NCI-H146 treated with DMSO at 0.1 percent for 48 hours (cell line): ENCODE results near the gene ABCA1.
"Not testable (repeated sequence)": the region's sequence is repeated elsewhere in the genome, so short reads cannot be mapped to it uniquely, and the experiment has no call there.

ENCODE experiments used
- DNase-seq: peaks from one replicate; lab custom pipeline; 2025; ENCODE audit not compliant: unreplicated experiment; lab: John Stamatoyannopoulos, UW

Gene ABCA1

GRCh38 chr9:104774831-104775573, 153.0 kb downstream of the ABCA1 start:
- DNase-seq, result no peak

- no peak for DNase-seq
Observed at GRCh38 chr9:104774132-104774531, 153.8 kb downstream of the ABCA1 start.

GRCh38 chr9:104772714-104773510, 155.0 kb downstream of the ABCA1 start:
- DNase-seq, result no peak

DNA sequence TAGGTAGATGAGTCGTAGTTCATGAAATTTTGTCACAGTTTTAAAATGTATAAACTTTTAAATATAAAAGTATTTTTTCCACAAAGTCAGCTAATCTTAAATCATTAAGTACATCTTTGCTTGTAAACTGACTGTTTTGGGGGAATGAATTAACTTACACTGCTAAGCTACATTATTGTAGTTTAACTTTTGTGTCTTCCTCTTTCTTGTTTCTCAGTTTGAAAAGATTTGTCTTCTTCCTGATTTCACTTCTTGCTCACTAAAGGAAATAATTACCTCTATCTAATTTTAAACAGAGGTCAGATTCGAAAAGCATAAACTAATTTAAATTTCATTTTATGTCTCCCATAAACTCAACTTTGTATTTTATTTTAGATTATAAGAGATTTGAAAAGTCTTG, 158.3 kb downstream of the ABCA1 start:
- no peak for DNase-seq

DNA sequence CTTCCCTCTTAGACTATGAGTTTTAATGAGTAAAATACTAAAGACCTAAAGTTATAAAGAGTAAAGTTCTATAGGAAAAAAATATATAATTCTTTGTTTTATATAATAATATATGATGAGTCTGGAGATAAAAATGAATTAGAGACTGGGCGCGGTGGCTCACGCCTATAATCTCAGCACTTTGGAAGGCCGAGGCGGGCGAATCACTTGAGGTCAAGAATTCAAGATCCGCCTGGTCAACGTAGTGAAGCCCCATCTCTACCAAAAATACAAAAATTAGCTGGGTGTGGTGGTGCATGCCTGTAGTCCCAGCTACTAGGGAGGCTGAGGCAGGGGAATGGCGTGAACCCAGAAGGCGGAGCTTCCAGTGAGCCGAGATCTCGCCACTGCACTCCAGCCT, 158.9 kb downstream of the ABCA1 start:
- DNase-seq, result not testable (repeated sequence)

DNA sequence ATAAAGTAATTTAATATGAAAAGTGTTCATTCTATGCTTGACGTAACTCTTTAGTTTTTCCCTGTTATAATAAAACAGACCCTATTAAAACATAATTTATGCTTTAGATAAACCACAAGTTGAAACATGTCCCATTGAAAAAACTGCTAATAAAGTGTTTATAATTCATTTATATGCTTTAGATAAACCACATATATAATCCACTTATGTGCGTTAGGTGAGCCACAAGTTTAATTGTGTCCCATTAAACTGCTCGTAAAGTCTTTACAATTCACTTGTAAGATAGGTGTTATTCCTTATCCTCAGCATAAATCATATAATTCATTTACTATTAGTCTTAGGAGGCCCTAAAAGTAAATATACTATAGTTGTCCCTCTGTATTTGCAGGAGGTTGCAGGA, 160.4 kb downstream of the ABCA1 start:
- no peak for DNase-seq

DNA sequence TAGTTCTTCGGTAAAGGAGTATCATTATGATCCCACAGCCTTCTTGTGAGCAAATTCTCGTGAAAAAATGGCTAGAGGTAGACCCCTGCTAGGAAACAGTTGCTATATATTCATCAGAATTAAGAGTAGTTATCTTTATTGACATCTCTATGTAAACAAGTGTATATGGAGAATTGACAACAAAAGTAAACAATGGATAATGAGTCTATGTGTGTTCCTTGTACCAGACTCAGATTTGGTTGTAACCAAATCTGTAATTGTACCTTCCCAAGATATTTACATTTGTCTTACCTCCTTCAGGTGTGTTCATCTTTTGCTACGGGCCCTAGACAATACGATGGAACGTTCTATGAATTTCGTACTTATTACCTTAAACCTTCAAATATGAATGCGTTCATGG, 161.9 kb downstream of the ABCA1 start:
- peak; percentile 6 for DNase-seq

DNA sequence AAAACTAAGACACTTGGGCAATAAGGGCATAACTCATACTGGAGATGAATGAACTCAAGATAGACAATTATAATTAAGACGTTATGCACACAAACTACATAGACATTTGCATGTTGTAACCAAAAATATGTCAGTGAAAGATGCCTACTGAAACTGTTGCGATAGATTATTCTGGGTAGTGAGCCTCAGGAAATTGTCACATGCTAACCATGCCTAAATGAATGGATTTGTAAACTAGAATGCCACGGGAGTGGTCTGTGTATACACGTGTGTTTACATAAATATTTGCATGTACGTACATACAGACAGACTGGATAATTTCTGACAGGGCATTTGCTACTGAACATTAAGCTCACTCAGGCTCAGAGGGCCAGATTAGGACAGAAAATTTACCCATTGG, 162.8 kb downstream of the ABCA1 start:
- DNase-seq, result no peak

- DNase-seq, result no peak
Observed at GRCh38 chr9:104758974-104759373, 169.0 kb downstream of the ABCA1 start.

- no peak for DNase-seq
Observed at GRCh38 chr9:104750185-104750767, 177.7 kb downstream of the ABCA1 start.

DNA sequence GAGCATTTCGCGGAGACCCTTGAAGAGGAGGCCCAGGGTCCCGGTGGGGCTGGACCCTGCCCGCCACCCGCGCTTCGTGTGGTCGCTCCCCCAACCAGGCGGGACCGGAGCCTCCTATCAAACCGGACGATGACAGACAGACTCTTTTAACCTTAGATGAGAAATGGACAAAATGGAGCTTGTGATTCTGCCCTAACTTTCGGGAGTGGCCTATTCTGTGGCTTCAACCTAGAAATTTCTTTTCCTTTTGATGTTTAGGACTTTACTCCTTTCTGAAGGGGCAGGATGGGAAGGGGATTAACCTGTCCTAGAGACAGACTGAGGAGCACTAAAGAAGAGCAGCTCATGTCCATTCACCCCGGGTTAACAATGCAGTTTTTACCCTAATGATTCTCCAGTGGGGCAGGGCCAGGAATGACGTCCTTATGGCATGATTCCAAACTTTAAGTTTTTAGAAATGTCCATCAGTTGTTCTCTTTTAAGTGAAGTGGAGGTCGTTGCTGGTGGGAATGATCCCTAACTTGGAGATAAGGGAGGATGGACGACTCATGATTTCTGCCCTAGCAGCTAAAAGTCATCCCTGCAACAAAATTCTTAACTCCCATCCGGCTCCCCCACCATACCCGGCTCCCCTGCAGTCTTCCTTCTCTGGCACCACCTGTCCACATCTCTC, 179.5 kb downstream of the ABCA1 start:
- no peak for DNase-seq

DNA sequence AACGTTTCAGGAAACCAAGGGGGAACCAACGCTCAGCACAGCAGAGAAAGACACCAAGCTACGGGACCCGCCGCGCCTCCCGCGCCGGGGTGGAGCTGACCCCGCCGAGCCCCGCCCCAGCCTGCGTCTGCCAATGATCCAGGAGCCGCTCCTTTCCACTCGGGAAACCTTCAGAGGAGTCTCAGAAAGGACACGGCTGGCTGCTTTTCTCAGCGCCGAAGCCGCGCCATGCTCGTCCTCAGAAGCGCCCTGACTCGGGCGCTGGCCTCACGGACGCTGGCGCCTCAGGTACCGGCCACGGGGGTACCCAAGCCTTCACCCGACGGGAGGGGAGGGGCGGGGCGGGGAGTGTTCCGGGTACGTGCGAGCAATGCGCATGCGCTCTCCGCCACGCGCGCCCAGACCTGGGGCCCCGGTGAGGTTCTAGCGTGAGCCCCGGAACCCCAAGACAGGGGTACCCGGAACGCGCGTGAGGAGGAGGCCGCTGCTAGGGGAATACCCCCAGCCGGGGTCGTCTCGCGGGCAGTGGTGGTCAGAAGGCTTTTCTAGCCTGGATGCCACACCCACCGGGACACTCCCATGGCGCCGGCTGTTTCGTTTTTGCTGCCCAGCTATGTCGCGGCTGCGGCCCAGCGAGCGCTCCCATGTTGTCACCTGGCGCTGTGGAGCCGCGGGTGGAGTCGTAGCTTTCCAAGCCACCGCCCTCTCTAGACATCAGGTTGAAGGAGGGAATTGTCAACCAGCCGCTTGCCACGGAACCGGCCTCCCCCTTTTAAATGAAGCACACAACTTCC, 180.2 kb downstream of the ABCA1 start, which contains the start of gene NIPSNAP3A:
TSS of gene NIPSNAP3A (plus strand) at position 119 of the 794 bp plus-strand sequence. CDS start at position 229, 110 bp downstream.
- DNase-seq, result peak; percentile 42

DNA sequence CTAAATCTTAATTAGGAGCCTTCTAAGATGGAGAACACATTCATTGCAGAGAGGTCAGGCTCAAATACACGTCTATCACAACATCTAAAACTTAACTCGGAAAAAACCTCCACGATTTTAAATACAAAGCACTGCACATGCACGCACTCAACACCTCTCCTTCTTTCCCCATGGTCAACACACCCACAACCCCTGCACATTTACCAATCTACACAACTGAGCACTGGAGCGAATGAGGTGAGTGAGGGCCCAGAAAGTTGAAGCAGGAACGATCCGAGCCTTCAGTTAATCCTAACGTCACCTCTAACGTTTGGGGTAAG, 180.8 kb downstream of the ABCA1 start:
- DNase-seq, result no peak

DNA sequence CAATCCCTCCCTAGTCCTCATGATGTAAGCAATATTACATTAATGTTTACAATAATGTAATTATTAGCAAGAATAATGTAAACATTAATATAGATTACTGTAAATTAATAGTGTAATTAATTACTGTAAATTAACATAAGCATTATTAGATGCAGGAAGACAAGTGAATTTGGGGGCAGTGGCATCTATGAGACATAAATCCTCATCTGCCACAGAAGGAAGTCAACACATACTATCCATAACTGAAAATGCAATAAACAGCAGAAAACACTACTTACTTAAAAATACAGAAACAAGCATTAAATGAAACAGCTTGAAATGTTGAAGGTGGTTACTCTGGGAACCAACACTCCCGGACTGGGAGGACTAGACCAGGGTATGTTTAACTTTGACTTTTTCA, 181.2 kb downstream of the ABCA1 start:
- no peak for DNase-seq

DNA sequence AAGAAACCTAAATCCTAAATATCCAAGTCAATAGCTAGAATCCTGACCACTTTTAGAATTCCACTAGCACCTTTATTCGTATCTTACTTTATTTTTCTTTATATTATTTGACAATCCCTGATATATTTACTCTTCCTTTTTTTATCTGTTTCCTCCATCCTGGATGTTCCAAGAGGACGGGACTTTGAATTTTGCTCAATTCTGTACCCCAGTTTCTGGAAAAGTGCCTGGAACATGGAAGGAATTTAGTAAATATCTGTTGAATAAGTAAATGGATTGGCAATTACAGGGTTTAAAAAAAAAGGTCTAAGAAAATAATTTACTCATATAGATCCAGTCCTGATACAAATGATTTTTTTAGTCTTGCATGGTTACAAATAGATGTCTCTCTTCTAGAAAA, 181.7 kb downstream of the ABCA1 start:
- DNase-seq, result no peak

- DNase-seq, result no peak
Observed at GRCh38 chr9:104745852-104746251, 182.1 kb downstream of the ABCA1 start.

DNA sequence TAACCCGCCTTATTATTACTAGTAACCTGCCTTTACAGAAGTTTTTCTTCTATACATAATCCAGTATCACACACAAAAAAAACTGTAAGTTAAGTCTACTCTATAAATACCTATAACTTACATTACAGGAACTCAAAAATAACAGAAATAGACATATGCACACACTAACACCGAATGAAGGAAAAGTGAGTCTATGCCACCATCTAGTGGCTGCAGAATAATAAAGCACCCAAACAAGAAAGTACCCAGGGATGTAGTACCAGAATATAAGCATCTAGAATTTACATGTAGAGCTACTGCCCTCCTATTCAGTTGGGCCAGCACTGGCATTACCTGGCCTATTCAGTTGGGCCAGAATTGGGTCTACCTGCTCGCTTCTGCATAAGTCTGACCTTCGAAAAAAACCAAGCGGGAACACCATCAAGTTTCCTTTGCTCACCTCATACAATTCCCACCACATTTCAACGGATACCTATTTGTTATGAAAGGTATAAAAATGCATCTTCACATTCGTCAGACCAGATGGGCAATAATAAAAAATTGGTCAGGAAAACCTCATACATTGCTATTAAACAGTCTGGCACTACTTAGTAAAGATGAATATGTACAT, 184.5 kb downstream of the ABCA1 start:
- DNase-seq, result peak; percentile 36

- no peak for DNase-seq
Observed at GRCh38 chr9:104740621-104741020, 187.3 kb downstream of the ABCA1 start.

- DNase-seq, result no peak
Observed at GRCh38 chr9:104738452-104738851, 189.5 kb downstream of the ABCA1 start.
